Keratinocyte (primary cell): ENCODE results near the gene TMEM220.

ENCODE experiments used
- CTCF ChIP-seq, 3 experiments: IDR thresholded peaks in 1 of 3; conservative IDR thresholded peaks in 1 of 3; optimal IDR thresholded peaks in 1 of 3; 2 replicates in 2 of 3; 3 replicates in 1 of 3; pipeline versions ENCODE3 to v1.5.1; 2011; ENCODE audit warnings: low read length in 3 of 3, mild to moderate bottlenecking in 3 of 3, moderate library complexity in 2 of 3, control low read depth in 1 of 3, inconsistent platforms in 1 of 3; ENCODE audit not compliant: insufficient read depth in 2 of 3; ENCODE audit errors: extremely low read depth in 1 of 3
- EZH2 ChIP-seq: IDR thresholded peaks from one replicate; pipeline ENCODE4 v1.6.1; 2012; ENCODE audit warnings: inconsistent platforms, mild to moderate bottlenecking, low read length, moderate library complexity

- no peak for TF ChIP-seq CTCF (optimal IDR thresholded peaks at IDR 0.05 in 1 of 3, IDR thresholded peaks at IDR 0.05 in 1 of 3, conservative IDR thresholded peaks at IDR 0.05 in 1 of 3; ENCODE audit: extremely low read depth in 1 of 3, insufficient read depth in 2 of 3, low read length in 3 of 3)
- no peak for TF ChIP-seq EZH2
These were observed 39.0 kb upstream of the TMEM220 start for GRCh38 chr17:10768750-10769251.
